MM.1S (cell line): ENCODE data around the gene ABCC9.

Experiments used
- CTCF ChIP-seq: fragments of 300-600 bp; sonication (generic); IDR thresholded peaks from 2 replicates; pipeline ENCODE4 v1.5.1; 2016; ENCODE audit warnings: antibody characterized with exemption, low read length, mixed read lengths
- EZH2 ChIP-seq: fragments of 300-600 bp; sonication (generic); optimal IDR thresholded peaks from 2 replicates; pipeline ENCODE3; 2017; ENCODE audit warnings: low read depth, mild to moderate bottlenecking, antibody characterized with exemption, low read length, mixed read lengths
- EZH2phosphoT487 ChIP-seq: fragments of 300-600 bp; sonication (generic); IDR thresholded peaks from 2 replicates; pipeline ENCODE4 v1.6.1; 2018; ENCODE audit warnings: antibody characterized with exemption, low read length

- TF ChIP-seq CTCF (no peak), EZH2phosphoT487 (no peak), EZH2 (no peak)
These were observed 5.8 kb upstream of the ABCC9 start for GRCh38 chr12:21946983-21947382.
